Smooth muscle cell (in vitro differentiated cells): ENCODE measurements around the gene THBD. TPM values are rescaled to one million over a fixed set of nuclear protein-coding genes. Genes with fewer than 3 reads are reported as not detected.

Source experiments
- DNase-seq: peaks from one replicate; lab custom pipeline; 2025; ENCODE audit not compliant: unreplicated experiment; lab: John Stamatoyannopoulos, UW
- H2AFZ ChIP-seq: fragments of 200-600 bp; sonication (generic); 2 replicates; pipeline ENCODE4 v1.6.0; 2016; ENCODE audit warnings: antibody characterized with exemption, low read depth, mild to moderate bottlenecking
- H3F3A ChIP-seq: fragments of 200-600 bp; sonication (generic); 2 replicates; pipeline ENCODE4 v1.6.0; 2017; ENCODE audit warnings: antibody characterized with exemption, low read depth
- H3K27ac ChIP-seq: fragments of 200-600 bp; sonication (generic); 2 replicates; pipeline ENCODE4 v1.5.1; 2016; ENCODE audit warnings: low read depth, mild to moderate bottlenecking
- H3K27me3 ChIP-seq: fragments of 200-600 bp; sonication (generic); 2 replicates; pipeline ENCODE4 v1.6.1; 2016; ENCODE audit warnings: low read depth, mild to moderate bottlenecking
- H3K36me3 ChIP-seq: fragments of 200-600 bp; sonication (generic); 2 replicates; pipeline ENCODE4 v1.5.1; 2016; ENCODE audit warnings: low read depth
- H3K4me1 ChIP-seq: fragments of 200-600 bp; sonication (generic); 2 replicates; pipeline ENCODE4 v1.5.1; 2016; ENCODE audit warnings: low read depth
- H3K4me2 ChIP-seq: fragments of 200-600 bp; sonication (generic); 2 replicates; pipeline ENCODE4 v1.6.0; 2016; ENCODE audit warnings: mild to moderate bottlenecking
- H3K4me3 ChIP-seq: fragments of 200-600 bp; sonication (generic); 2 replicates; pipeline ENCODE4 v1.5.1; 2016; ENCODE audit warnings: mild to moderate bottlenecking
- H3K79me2 ChIP-seq: fragments of 200-600 bp; sonication (generic); 2 replicates; pipeline ENCODE4 v1.6.0; 2016; ENCODE audit warnings: low read depth, mild to moderate bottlenecking
- H3K9ac ChIP-seq: fragments of 200-600 bp; sonication (generic); 2 replicates; pipeline ENCODE4 v1.6.0; 2016; ENCODE audit warnings: low read depth
- H3K9me3 ChIP-seq: fragments of 200-600 bp; sonication (generic); replicated peaks from 2 replicates; pipeline ENCODE4 v1.5.1; 2016; ENCODE audit warnings: low read depth
- H4K20me1 ChIP-seq: fragments of 200-600 bp; sonication (generic); 2 replicates; pipeline ENCODE4 v1.6.0; 2016; ENCODE audit warnings: low read depth
- WGBS: methylation state at CpG from one replicate; pipeline ENCODE4 v1.1.7; 2016; ENCODE audit warnings: low lambda C conversion rate; 5-methylcytosine and 5-hydroxymethylcytosine counted together
- polyA plus RNA-seq: library from polyadenylated mRNA; unstranded; fragments of >200 nt; fragmentation: Nextera tagmentation; extraction: Ambion mirVana; gene quantifications from 2 replicates; pipeline ENCODE4 v1.2.1, GENCODE V29; 2016
- total RNA-seq: library from RNA; depleted of rRNA; stranded (reverse); fragments of >200 nt; gene quantifications from 2 replicates; pipeline ENCODE4 v1.2.3, GENCODE V29; 2014
- TF ChIP-seq, protein P1 (sequence below): fragments of 200-600 bp; sonication (generic); IDR thresholded peaks from 2 replicates; pipeline ENCODE4 v1.5.1; 2017; ENCODE audit warnings: borderline replicate concordance, mild to moderate bottlenecking, antibody characterized with exemption; ENCODE audit not compliant: insufficient read depth, poor library complexity, severe bottlenecking

The THBD gene
- total and polyA plus RNA-seq, 2 experiments from 2014 or later = 9.9 to 10.0 TPM

DNA sequence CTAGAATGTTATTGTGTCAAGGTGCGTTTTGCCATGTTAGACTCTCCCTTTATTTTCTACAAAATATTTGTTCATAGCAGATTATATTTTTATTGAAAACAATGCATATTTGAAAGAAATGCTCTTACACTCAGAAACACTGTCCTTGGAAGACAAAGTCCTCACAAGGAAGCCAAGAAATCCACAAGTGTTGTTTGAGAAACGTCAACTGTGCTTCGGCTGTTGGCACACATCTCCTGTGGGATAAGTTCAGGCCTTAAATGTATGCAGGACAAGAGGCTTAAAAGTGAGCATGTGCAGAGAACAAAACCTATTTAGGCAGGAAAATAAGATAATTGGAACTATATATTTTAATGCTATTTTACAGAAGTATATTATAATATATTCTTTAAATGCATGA, 9.5 kb upstream of the THBD start:
- Histone ChIP-seq H2AFZ (no peak overlapping the region), H3K4me1 (peaks cover 15% of the 10 kb centered on the region), H3K4me3 (no peak overlapping the region), H3K79me2 (no peaks in the 10 kb centered on the region), H4K20me1 (no peaks in the 10 kb centered on the region), H3K9me3 (no peaks in the 10 kb centered on the region), H3K9ac (no peak overlapping the region), H3K27me3 (peaks cover under 1% of the 10 kb centered on the region), H3K27ac (no peak overlapping the region), H3K36me3 (no peaks in the 10 kb centered on the region), H3F3A (peaks cover 12% of the 10 kb centered on the region), H3K4me2 (no peak overlapping the region)
- TF ChIP-seq, protein P1, sequence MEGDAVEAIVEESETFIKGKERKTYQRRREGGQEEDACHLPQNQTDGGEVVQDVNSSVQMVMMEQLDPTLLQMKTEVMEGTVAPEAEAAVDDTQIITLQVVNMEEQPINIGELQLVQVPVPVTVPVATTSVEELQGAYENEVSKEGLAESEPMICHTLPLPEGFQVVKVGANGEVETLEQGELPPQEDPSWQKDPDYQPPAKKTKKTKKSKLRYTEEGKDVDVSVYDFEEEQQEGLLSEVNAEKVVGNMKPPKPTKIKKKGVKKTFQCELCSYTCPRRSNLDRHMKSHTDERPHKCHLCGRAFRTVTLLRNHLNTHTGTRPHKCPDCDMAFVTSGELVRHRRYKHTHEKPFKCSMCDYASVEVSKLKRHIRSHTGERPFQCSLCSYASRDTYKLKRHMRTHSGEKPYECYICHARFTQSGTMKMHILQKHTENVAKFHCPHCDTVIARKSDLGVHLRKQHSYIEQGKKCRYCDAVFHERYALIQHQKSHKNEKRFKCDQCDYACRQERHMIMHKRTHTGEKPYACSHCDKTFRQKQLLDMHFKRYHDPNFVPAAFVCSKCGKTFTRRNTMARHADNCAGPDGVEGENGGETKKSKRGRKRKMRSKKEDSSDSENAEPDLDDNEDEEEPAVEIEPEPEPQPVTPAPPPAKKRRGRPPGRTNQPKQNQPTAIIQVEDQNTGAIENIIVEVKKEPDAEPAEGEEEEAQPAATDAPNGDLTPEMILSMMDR = no peak
- WGBS = 99% methylated on average over 3 of the region's 3 CpGs
- no peak for DNase-seq

GRCh38 chr20:23058240-23058639, 8.8 kb upstream of the THBD start:
- Histone ChIP-seq H3F3A (peaks cover 12% of the 10 kb centered on the region), H3K27ac (no peak overlapping the region), H3K36me3 (no peaks in the 10 kb centered on the region), H3K4me2 (no peak overlapping the region), H3K4me1 (peaks cover 15% of the 10 kb centered on the region), H3K4me3 (no peak overlapping the region), H3K9me3 (no peaks in the 10 kb centered on the region), H2AFZ (no peak overlapping the region), H3K27me3 (peaks cover 8% of the 10 kb centered on the region), H4K20me1 (no peaks in the 10 kb centered on the region), H3K79me2 (no peaks in the 10 kb centered on the region), H3K9ac (no peak overlapping the region)
- no peak for DNase-seq
- 69% methylated on average over 1 of the region's 1 CpG for WGBS
- TF ChIP-seq, protein P1 = no peak

DNA sequence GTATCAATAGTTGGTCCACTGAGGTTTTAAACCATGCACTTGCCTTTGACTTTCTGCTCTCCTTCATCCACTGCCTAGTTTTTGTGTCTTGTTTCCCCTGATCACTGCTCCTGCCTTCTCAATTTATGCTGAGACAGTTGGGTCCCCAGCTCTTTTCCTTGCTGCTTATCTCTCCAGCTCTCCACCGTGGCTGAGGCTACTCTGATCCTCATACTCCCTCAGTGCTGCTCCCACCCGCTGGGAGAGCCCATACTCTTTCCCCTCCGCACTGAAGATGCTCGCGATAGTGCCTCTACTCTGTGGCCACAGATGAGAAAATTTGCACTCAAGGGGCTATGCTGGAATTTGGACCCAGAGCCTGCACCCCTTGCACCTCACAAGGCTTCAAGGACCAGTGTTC, 3.4 kb upstream of the THBD start:
- no peaks in the 10 kb centered on the region for H4K20me1 ChIP-seq
- H2AFZ ChIP-seq = no peak overlapping the region
- no peaks in the 10 kb centered on the region for H3F3A ChIP-seq
- no peaks in the 10 kb centered on the region for H3K79me2 ChIP-seq
- TF ChIP-seq, protein P1 = no peak
- no peak overlapping the region for H3K4me2 ChIP-seq
- no peak overlapping the region for H3K27ac ChIP-seq
- H3K36me3 ChIP-seq = no peaks in the 10 kb centered on the region
- peaks cover 30% of the 10 kb centered on the region for H3K27me3 ChIP-seq
- 85% methylated on average over 5 of the region's 5 CpGs for WGBS
- no peak for DNase-seq
- H3K4me1 ChIP-seq = peaks cover 14% of the 10 kb centered on the region
- no peak overlapping the region for H3K9ac ChIP-seq
- no peaks in the 10 kb centered on the region for H3K9me3 ChIP-seq
- no peak overlapping the region for H3K4me3 ChIP-seq

GRCh38 chr20:23050847-23051627, 1.6 kb upstream of the THBD start:
- DNase-seq = peak; percentile 40
- H3K4me3 ChIP-seq = peak overlapping the region; percentile 55
- H4K20me1 ChIP-seq = no peaks in the 10 kb centered on the region
- H3K4me1 ChIP-seq = peaks cover 17% of the 10 kb centered on the region
- 3% methylated on average over 46 of the region's 46 CpGs for WGBS
- peak overlapping the region; percentile 62 for H3K9ac ChIP-seq
- H3F3A ChIP-seq = no peaks in the 10 kb centered on the region
- H3K9me3 ChIP-seq = no peaks in the 10 kb centered on the region
- H3K79me2 ChIP-seq = no peaks in the 10 kb centered on the region
- TF ChIP-seq, protein P1 = peak; percentile 79
- no peak overlapping the region for H3K27ac ChIP-seq
- H3K36me3 ChIP-seq = no peaks in the 10 kb centered on the region
- peak overlapping the region; percentile 91 for H2AFZ ChIP-seq
- H3K4me2 ChIP-seq = peak overlapping the region; percentile 88
- H3K27me3 ChIP-seq = peaks cover 37% of the 10 kb centered on the region
